ENCODE measurements around the gene CD7. TPM values are rescaled to one million over a fixed set of nuclear protein-coding genes. Genes with fewer than 3 reads are reported as not detected.

The CD7 gene
- total and polyA plus RNA-seq, 9 of the 15 experiments (the other 6 are each of a cell fraction or from before 2014, with no cell fraction given) = 0.21 to 0.35 TPM; not detected in 7

DNA sequence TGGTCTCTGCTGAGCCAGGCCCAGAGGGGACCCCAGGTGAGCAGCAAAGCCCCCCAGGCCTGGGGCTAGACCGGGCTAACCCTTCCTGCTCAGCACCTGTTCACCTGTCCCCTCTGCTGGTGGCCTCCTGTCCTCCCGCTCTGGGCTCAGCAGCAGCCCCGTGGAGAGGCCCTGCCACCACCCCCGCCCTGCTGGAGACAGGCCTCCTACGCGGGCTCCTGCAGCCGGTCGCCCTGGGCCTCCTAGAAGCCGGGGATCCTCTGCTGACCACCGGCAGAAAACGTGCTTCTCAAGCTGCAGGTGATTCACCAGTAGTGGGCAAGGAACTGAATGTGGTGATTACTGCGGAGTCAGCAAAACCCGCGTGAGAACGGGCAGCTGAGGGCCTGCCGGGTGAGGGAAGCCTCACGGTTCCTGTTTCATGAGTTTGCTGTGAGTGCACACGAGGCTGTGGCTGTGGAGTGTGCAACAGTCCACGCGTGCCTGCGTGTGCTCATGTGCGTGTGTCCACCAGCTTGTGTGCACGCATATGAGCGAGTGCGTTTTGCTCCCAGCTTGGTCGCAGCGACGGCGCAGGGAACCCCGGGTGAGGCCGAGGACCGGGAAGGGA lies 15.4 kb upstream of the CD7 start (continued):
- TF ChIP-seq TCF7 (IDR thresholded peaks at IDR 0.05; ENCODE audit: borderline replicate concordance) = no peak
- TF ChIP-seq NFIC (IDR thresholded peaks at IDR 0.05) = no peak
- TF ChIP-seq POLR3G (IDR thresholded peaks at IDR 0.05; ENCODE audit: extremely low read depth, insufficient read length, insufficient replicate concordance) = no peak
- no peak for TF ChIP-seq BRF1 (IDR thresholded peaks at IDR 0.05; ENCODE audit: borderline replicate concordance, extremely low read depth, insufficient read length)
- TF ChIP-seq ZNF57 (CRISPR knock-in tag; IDR thresholded peaks at IDR 0.05) = no peak
- TF ChIP-seq CBFB (CRISPR knock-in tag; IDR thresholded peaks at IDR 0.05) = peak; percentile 52; the same call in 1 of the 2 replicates
- TF ChIP-seq, protein P1, sequence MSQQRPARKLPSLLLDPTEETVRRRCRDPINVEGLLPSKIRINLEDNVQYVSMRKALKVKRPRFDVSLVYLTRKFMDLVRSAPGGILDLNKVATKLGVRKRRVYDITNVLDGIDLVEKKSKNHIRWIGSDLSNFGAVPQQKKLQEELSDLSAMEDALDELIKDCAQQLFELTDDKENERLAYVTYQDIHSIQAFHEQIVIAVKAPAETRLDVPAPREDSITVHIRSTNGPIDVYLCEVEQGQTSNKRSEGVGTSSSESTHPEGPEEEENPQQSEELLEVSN (IDR thresholded peaks at IDR 0.05; ENCODE audit: borderline replicate concordance in 1 of 2, extremely low read depth in 1 of 2, insufficient read depth in 1 of 2, insufficient read length in 1 of 2, low read depth in 1 of 2, low read length in 1 of 2, poor library complexity in 1 of 2, severe bottlenecking in 1 of 2) = peak in 1 of 2 experiments; percentile 50
- no peak for TF ChIP-seq E2F3 (CRISPR knock-in tag; IDR thresholded peaks at IDR 0.05)
- TF ChIP-seq E2F5 (CRISPR knock-in tag; IDR thresholded peaks at IDR 0.05) = no peak
- TF ChIP-seq TOE1 (IDR thresholded peaks at IDR 0.05; ENCODE audit: borderline replicate concordance) = no peak
- no peak for TF ChIP-seq TOE1 (CRISPR knock-in tag; IDR thresholded peaks at IDR 0.05; ENCODE audit: borderline replicate concordance, low read depth)
- no peak for TF ChIP-seq SMARCB1 (IDR thresholded peaks at IDR 0.05; ENCODE audit: insufficient read length, low read depth)
- TF ChIP-seq HDAC6 (IDR thresholded peaks at IDR 0.05; ENCODE audit: low read depth, low read length) = no peak
- TF ChIP-seq ZNF75A (CRISPR knock-in tag; IDR thresholded peaks at IDR 0.05) = no peak
- no peak; the same call in 1 of the 2 replicates for TF ChIP-seq HDGF (IDR thresholded peaks at IDR 0.05)
- TF ChIP-seq ZSCAN29 (IDR thresholded peaks at IDR 0.05) = no peak
- TF ChIP-seq SIX5 (IDR thresholded peaks at IDR 0.05; ENCODE audit: borderline replicate concordance in 1 of 2, insufficient read depth in 1 of 2, low read depth in 1 of 2, low read length in 2 of 2) = no peak
- TF ChIP-seq ZNF41 (CRISPR knock-in tag; conservative IDR thresholded peaks at IDR 0.05) = no peak
- no peak for TF ChIP-seq ZHX1 (conservative IDR thresholded peaks at IDR 0.05; ENCODE audit: low read length)
- no peak for TF ChIP-seq DACH1 (IDR thresholded peaks at IDR 0.05; ENCODE audit: partially characterized antibody)
- TF ChIP-seq SMAD4 (CRISPR knock-in tag; conservative IDR thresholded peaks at IDR 0.05) = no peak
- no peak for TF ChIP-seq BRCA1 (IDR thresholded peaks at IDR 0.05)
- TF ChIP-seq BRCA1 (CRISPR knock-in tag; IDR thresholded peaks at IDR 0.05) = no peak
- no peak for TF ChIP-seq RHOXF2B (CRISPR knock-in tag; conservative IDR thresholded peaks at IDR 0.05)
- TF ChIP-seq FOS (IDR thresholded peaks at IDR 0.05; ENCODE audit: extremely low read depth, insufficient read length) = no peak

Measured in K562 (cell line).